ENCODE measurements around the gene TRIM75.
"Not testable (repeated sequence)": the region's sequence is repeated elsewhere in the genome, so short reads cannot be mapped to it uniquely, and the experiment has no call there.

Gene TRIM75

GRCh38 chr4:165053645-165054044, at the start of gene TRIM75:
TRIM75 (plus strand) TSS chr4:165053866; CDS start chr4:165059148, 5,282 bp downstream.
- DNase-seq = no peak

GRCh38 chr4:165005352-165005925, 48.2 kb upstream of the TRIM75 start:
- DNase-seq = no peak

GRCh38 chr4:165006456-165006855, 47.2 kb upstream of the TRIM75 start:
- DNase-seq = no peak

- no peak for DNase-seq
Measured at GRCh38 chr4:165006886-165007285, 46.8 kb upstream of the TRIM75 start.

GRCh38 chr4:165009493-165010227, 44.0 kb upstream of the TRIM75 start:
- peak; percentile 78 for DNase-seq

GRCh38 chr4:165010487-165010886, 43.2 kb upstream of the TRIM75 start:
- DNase-seq = no peak

GRCh38 chr4:165010991-165011390, 42.7 kb upstream of the TRIM75 start:
- no peak for DNase-seq

GRCh38 chr4:165011403-165011802, 42.3 kb upstream of the TRIM75 start:
- no peak for DNase-seq

- DNase-seq = no peak
Measured at GRCh38 chr4:165013691-165014090, 40.0 kb upstream of the TRIM75 start.

GRCh38 chr4:165016971-165017370, 36.7 kb upstream of the TRIM75 start:
- DNase-seq = peak; percentile 25

GRCh38 chr4:165019995-165020394, 33.7 kb upstream of the TRIM75 start:
- not testable (repeated sequence) for DNase-seq

GRCh38 chr4:165025782-165026181, 27.9 kb upstream of the TRIM75 start:
- DNase-seq = not testable (repeated sequence)

GRCh38 chr4:165027762-165028402, 25.8 kb upstream of the TRIM75 start:
- no peak for DNase-seq

- no peak for DNase-seq
Measured at GRCh38 chr4:165031436-165032211, 22.0 kb upstream of the TRIM75 start, which contains the start of gene TRIM60. TRIM60 (plus strand) TSS chr4:165031999; CDS start chr4:165040073, 8,074 bp downstream.

GRCh38 chr4:165048170-165048569, 5.5 kb upstream of the TRIM75 start:
- DNase-seq = no peak

- DNase-seq = no peak
Measured at GRCh38 chr4:165052627-165053026, 1.0 kb upstream of the TRIM75 start.

- DNase-seq = no peak
Measured at GRCh38 chr4:165055601-165056000, 1.9 kb downstream of the TRIM75 start.

- no peak for DNase-seq
Measured at GRCh38 chr4:165058666-165059065, 5.0 kb downstream of the TRIM75 start.

GRCh38 chr4:165059386-165059785, 5.7 kb downstream of the TRIM75 start:
- DNase-seq = no peak

- DNase-seq = no peak
Measured at GRCh38 chr4:165060938-165061337, 7.3 kb downstream of the TRIM75 start.

- no peak for DNase-seq
Measured at GRCh38 chr4:165070560-165070959, 16.9 kb downstream of the TRIM75 start.

- not testable (repeated sequence) for DNase-seq
Measured at GRCh38 chr4:165073346-165073745, 19.7 kb downstream of the TRIM75 start.

GRCh38 chr4:165077034-165077578, 23.4 kb downstream of the TRIM75 start:
- DNase-seq = no peak

Data from activated CD4-positive, alpha-beta T cell treated with anti-CD3 and anti-CD28 coated beads, Interleukin-2, Interleukin-6, amounts not matched to agents 100 ng/mL and 50 ng/mL, durations not matched to agents 16 hours and 8 hours (primary cell).